Mesendoderm (in vitro differentiated cells): ENCODE measurements around the gene SUFU.

Source experiments
- DNase-seq: peaks from one replicate; pipeline ENCODE4 v3.0.0; 2013
- H2AK5ac ChIP-seq: 2 replicates; pipeline ENCODE4 v1.6.1; 2013; ENCODE audit warnings: low read length, inconsistent platforms
- H2BK120ac ChIP-seq: 2 replicates; pipeline ENCODE4 v1.6.1; 2013; ENCODE audit warnings: low read depth, mild to moderate bottlenecking, low read length, moderate library complexity, mixed read lengths
- H2BK15ac ChIP-seq: replicated peaks from 2 replicates; pipeline ENCODE4 v1.6.1; 2013; ENCODE audit warnings: low read depth, mild to moderate bottlenecking, moderate library complexity
- H2BK5ac ChIP-seq: 2 replicates; pipeline ENCODE4 v1.6.1; 2013; ENCODE audit warnings: low read length, inconsistent platforms
- H3K18ac ChIP-seq: 2 replicates; pipeline ENCODE4 v1.6.1; 2013; ENCODE audit warnings: mild to moderate bottlenecking, low read length, mixed read lengths
- H3K23ac ChIP-seq: one replicate; pipeline ENCODE4 v1.6.1; 2013; ENCODE audit warnings: low read length
- H3K27ac ChIP-seq: 2 replicates; pipeline ENCODE4 v1.5.1; 2013; ENCODE audit warnings: low read depth, mild to moderate bottlenecking, inconsistent platforms, low read length, moderate library complexity
- H3K27me3 ChIP-seq: 2 replicates; pipeline ENCODE4 v1.6.1; 2013; ENCODE audit warnings: low read length, control low read depth, mild to moderate bottlenecking, inconsistent platforms; ENCODE audit not compliant: insufficient read depth, poor library complexity
- H3K36me3 ChIP-seq: 2 replicates; pipeline ENCODE4 v1.6.1; 2013; ENCODE audit warnings: low read length, inconsistent platforms; ENCODE audit not compliant: control insufficient read depth, insufficient read depth
- H3K4ac ChIP-seq: one replicate; pipeline ENCODE4 v1.6.1; 2013; ENCODE audit warnings: low read depth, mild to moderate bottlenecking, low read length, moderate library complexity
- H3K4me1 ChIP-seq: 2 replicates; pipeline ENCODE4 v1.6.1; 2013; ENCODE audit warnings: low read depth, low read length, inconsistent platforms; ENCODE audit not compliant: control insufficient read depth
- H3K4me2 ChIP-seq: 2 replicates; pipeline ENCODE4 v1.6.1; 2013; ENCODE audit warnings: low read length
- H3K4me3 ChIP-seq: 2 replicates; pipeline ENCODE4 v1.5.1; 2013; ENCODE audit warnings: mild to moderate bottlenecking, low read length
- H3K56ac ChIP-seq: one replicate; pipeline ENCODE4 v1.6.1; 2013; ENCODE audit warnings: low read length
- H3K79me1 ChIP-seq: 2 replicates; pipeline ENCODE4 v1.6.1; 2013; ENCODE audit warnings: low read length, inconsistent platforms
- H3K79me2 ChIP-seq: 2 replicates; pipeline ENCODE4 v1.6.1; 2013; ENCODE audit warnings: mild to moderate bottlenecking, low read length; ENCODE audit not compliant: control insufficient read depth, insufficient read depth
- H3K9ac ChIP-seq: 2 replicates; pipeline ENCODE4 v1.6.1; 2013; ENCODE audit warnings: low read length, inconsistent platforms
- H4K5ac ChIP-seq: one replicate; pipeline ENCODE4 v1.6.1; 2013; ENCODE audit warnings: low read length
- H4K8ac ChIP-seq: one replicate; pipeline ENCODE4 v1.6.1; 2013; ENCODE audit warnings: low read depth, mild to moderate bottlenecking, control low read depth, low read length, moderate library complexity
- WGBS: extraction: QIAGEN DNeasy Blood & Tissue Kit; methylation state at CpG from one replicate; pipeline ENCODE4 v1.1.7; 2013; ENCODE audit warnings: low lambda C conversion rate, missing lambda C conversion rate; ENCODE audit not compliant: insufficient coverage; ENCODE audit errors: extremely low coverage; 5-methylcytosine and 5-hydroxymethylcytosine counted together

SUFU gene

DNA sequence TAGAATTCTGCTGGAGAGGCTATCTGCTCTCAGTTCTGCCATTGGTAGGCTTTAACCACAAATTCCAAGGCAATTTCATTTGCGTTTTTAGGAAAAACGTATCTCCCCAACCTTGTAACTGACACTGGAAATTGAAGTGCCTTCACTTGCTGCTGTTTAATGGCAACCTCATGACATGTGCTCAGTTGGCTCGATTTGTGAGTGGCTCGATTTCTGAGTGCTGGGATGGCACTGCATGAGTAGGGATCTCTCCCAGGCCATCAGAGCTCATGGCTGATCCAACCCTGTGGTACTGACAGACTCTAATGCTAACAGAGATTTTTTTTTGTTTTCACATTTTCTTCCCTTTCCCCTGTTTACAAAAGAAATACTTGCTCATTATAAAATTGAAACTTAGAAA, 56.0 kb downstream of the SUFU start:
- H2AK5ac ChIP-seq: no peak overlapping the region
- no peak overlapping the region for H3K4ac ChIP-seq
- no peak overlapping the region for H3K23ac ChIP-seq
- H3K36me3 ChIP-seq: no peaks in the 10 kb centered on the region
- no peak overlapping the region for H4K5ac ChIP-seq
- H3K4me1 ChIP-seq: no peaks in the 10 kb centered on the region
- peaks cover 2% of the 10 kb centered on the region for H3K27me3 ChIP-seq
- no peak overlapping the region for H3K4me2 ChIP-seq
- H3K27ac ChIP-seq: no peak overlapping the region
- no peak overlapping the region for H3K18ac ChIP-seq
- H3K79me1 ChIP-seq: no peaks in the 10 kb centered on the region
- H3K9ac ChIP-seq: no peak overlapping the region
- H3K56ac ChIP-seq: no peak overlapping the region
- H2BK5ac ChIP-seq: no peak overlapping the region
- DNase-seq: no peak
- H2BK15ac ChIP-seq: no peak overlapping the region
- H3K4me3 ChIP-seq: no peak overlapping the region
- WGBS: no CpG with 5 or more reads among the region's 4 CpGs
- no peaks in the 10 kb centered on the region for H3K79me2 ChIP-seq
- H4K8ac ChIP-seq: no peak overlapping the region
- H2BK120ac ChIP-seq: no peak overlapping the region

GRCh38 chr10:102564209-102564834, 60.5 kb downstream of the SUFU start:
- Histone ChIP-seq H3K27me3 (peaks cover 4% of the 10 kb centered on the region), H3K18ac (no peak overlapping the region), H2BK15ac (no peak overlapping the region), H2BK120ac (no peak overlapping the region), H3K56ac (no peak overlapping the region), H2BK5ac (no peak overlapping the region), H4K8ac (no peak overlapping the region), H3K23ac (no peak overlapping the region), H3K4me2 (no peak overlapping the region), H3K4me1 (no peaks in the 10 kb centered on the region), H3K9ac (no peak overlapping the region), H3K4ac (no peak overlapping the region), H3K79me1 (no peaks in the 10 kb centered on the region), H3K79me2 (no peaks in the 10 kb centered on the region), H2AK5ac (no peak overlapping the region), H3K27ac (no peak overlapping the region), H4K5ac (no peak overlapping the region), H3K4me3 (no peak overlapping the region), H3K36me3 (no peaks in the 10 kb centered on the region)
- WGBS: no CpG with 5 or more reads among the region's 10 CpGs
- DNase-seq: no peak

DNA sequence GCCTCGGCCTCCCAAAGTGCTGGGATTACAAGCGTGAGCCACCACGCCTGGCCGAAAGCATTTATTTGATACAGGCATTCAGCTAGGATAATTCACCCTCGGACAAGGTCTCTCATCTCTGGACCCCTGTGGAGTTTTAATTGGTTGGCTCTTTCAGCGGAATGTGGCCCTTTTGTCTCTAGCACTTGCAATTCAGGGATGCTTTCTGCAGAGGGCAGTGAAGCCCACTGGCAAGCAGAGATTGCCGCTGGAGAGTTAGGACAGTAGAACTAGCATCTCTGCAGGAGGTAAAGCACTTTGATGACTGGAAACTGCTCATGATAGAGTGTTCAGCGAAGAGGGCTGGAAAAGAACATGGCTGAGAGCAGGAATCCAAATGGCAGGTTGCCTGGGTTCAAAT, 62.0 kb downstream of the SUFU start:
- Histone ChIP-seq H3K27ac (no peak overlapping the region), H2AK5ac (no peak overlapping the region), H2BK120ac (no peak overlapping the region), H4K5ac (no peak overlapping the region), H2BK15ac (no peak overlapping the region), H3K79me2 (no peaks in the 10 kb centered on the region), H3K9ac (no peak overlapping the region), H3K36me3 (no peaks in the 10 kb centered on the region), H4K8ac (no peak overlapping the region), H3K79me1 (no peaks in the 10 kb centered on the region), H3K4ac (no peak overlapping the region), H3K4me1 (no peaks in the 10 kb centered on the region), H3K4me2 (no peak overlapping the region), H2BK5ac (no peak overlapping the region), H3K18ac (no peak overlapping the region), H3K27me3 (peaks cover 4% of the 10 kb centered on the region), H3K56ac (no peak overlapping the region), H3K4me3 (no peak overlapping the region), H3K23ac (no peak overlapping the region)
- DNase-seq: peak; percentile 93
- no CpG with 5 or more reads among the region's 8 CpGs for WGBS

DNA sequence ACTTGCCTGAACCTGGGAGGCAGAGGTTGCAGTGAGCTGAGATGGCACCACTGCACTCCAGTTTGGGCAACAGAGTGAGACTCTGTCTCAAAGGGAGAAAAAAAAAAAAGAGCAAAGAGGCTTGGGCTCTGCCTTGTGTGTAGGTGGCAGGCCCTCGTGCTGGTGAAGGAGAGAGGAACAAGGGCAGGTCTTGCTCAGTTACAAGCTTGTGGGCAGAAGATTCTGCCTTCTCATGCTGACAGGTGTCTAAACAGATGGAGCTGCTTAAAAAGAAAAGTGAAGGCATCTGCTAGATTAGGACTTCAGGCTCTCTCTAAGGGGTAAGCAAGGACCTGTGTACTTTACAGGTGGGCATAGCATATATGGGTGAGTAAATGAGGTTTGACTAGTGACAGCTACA, 75.0 kb downstream of the SUFU start:
- H3K79me1 ChIP-seq: no peaks in the 10 kb centered on the region
- no peak overlapping the region for H4K5ac ChIP-seq
- no peak overlapping the region for H2BK120ac ChIP-seq
- no peaks in the 10 kb centered on the region for H3K79me2 ChIP-seq
- H3K36me3 ChIP-seq: no peaks in the 10 kb centered on the region
- no peak overlapping the region for H3K4me3 ChIP-seq
- H3K23ac ChIP-seq: no peak overlapping the region
- no peak overlapping the region for H3K27ac ChIP-seq
- no peak for DNase-seq
- H3K4me1 ChIP-seq: no peaks in the 10 kb centered on the region
- H3K27me3 ChIP-seq: no peaks in the 10 kb centered on the region
- WGBS: no CpG with 5 or more reads among the region's 1 CpG
- H4K8ac ChIP-seq: no peak overlapping the region
- no peak overlapping the region for H3K56ac ChIP-seq
- no peak overlapping the region for H3K4me2 ChIP-seq
- no peak overlapping the region for H2AK5ac ChIP-seq
- H2BK5ac ChIP-seq: no peak overlapping the region
- no peak overlapping the region for H3K4ac ChIP-seq
- H2BK15ac ChIP-seq: no peak overlapping the region
- no peak overlapping the region for H3K18ac ChIP-seq
- no peak overlapping the region for H3K9ac ChIP-seq

- DNase-seq: no peak
- H3K27ac ChIP-seq: no peak overlapping the region
- H3K36me3 ChIP-seq: no peaks in the 10 kb centered on the region
- H3K27me3 ChIP-seq: no peaks in the 10 kb centered on the region
- no peak overlapping the region for H4K8ac ChIP-seq
- H3K79me1 ChIP-seq: no peaks in the 10 kb centered on the region
- no peak overlapping the region for H2AK5ac ChIP-seq
- no peak overlapping the region for H3K56ac ChIP-seq
- H3K4me1 ChIP-seq: no peaks in the 10 kb centered on the region
- no peak overlapping the region for H3K4me3 ChIP-seq
- no peaks in the 10 kb centered on the region for H3K79me2 ChIP-seq
- no peak overlapping the region for H4K5ac ChIP-seq
- H3K4ac ChIP-seq: no peak overlapping the region
- no peak overlapping the region for H2BK120ac ChIP-seq
- no CpG with 5 or more reads among the region's 7 CpGs for WGBS
- H2BK5ac ChIP-seq: no peak overlapping the region
- H3K4me2 ChIP-seq: no peak overlapping the region
- no peak overlapping the region for H3K23ac ChIP-seq
- no peak overlapping the region for H3K9ac ChIP-seq
- H2BK15ac ChIP-seq: no peak overlapping the region
- no peak overlapping the region for H3K18ac ChIP-seq
Measured at GRCh38 chr10:102579328-102579727, 75.6 kb downstream of the SUFU start.

- no CpG with 5 or more reads among the region's 4 CpGs for WGBS
- Histone ChIP-seq H2BK15ac (no peak overlapping the region), H3K79me1 (no peaks in the 10 kb centered on the region), H3K4me3 (no peak overlapping the region), H2BK120ac (no peak overlapping the region), H4K8ac (no peak overlapping the region), H3K56ac (no peak overlapping the region), H2BK5ac (no peak overlapping the region), H3K27me3 (no peaks in the 10 kb centered on the region), H3K9ac (no peak overlapping the region), H2AK5ac (no peak overlapping the region), H3K4ac (no peak overlapping the region), H3K4me1 (no peaks in the 10 kb centered on the region), H3K18ac (no peak overlapping the region), H3K36me3 (no peaks in the 10 kb centered on the region), H3K27ac (no peak overlapping the region), H3K4me2 (no peak overlapping the region), H4K5ac (no peak overlapping the region), H3K79me2 (no peaks in the 10 kb centered on the region), H3K23ac (no peak overlapping the region)
- peak; percentile 11 for DNase-seq
Measured at GRCh38 chr10:102580230-102580629, 76.5 kb downstream of the SUFU start.
